HG03045 (cell line): Measurements from ENCODE around the gene EYS.
"Not testable (repeated sequence)": the region's sequence is repeated elsewhere in the genome, so short reads cannot be mapped to it uniquely, and the experiment has no call there.

Source experiments
- ATAC-seq: cut with Tn5 transposase; IDR thresholded peaks from one replicate; pipeline ENCODE4 v1.9.1; 2021; ENCODE audit warnings: mild to moderate bottlenecking, moderate library complexity; ENCODE audit not compliant: unreplicated experiment

Gene EYS

DNA sequence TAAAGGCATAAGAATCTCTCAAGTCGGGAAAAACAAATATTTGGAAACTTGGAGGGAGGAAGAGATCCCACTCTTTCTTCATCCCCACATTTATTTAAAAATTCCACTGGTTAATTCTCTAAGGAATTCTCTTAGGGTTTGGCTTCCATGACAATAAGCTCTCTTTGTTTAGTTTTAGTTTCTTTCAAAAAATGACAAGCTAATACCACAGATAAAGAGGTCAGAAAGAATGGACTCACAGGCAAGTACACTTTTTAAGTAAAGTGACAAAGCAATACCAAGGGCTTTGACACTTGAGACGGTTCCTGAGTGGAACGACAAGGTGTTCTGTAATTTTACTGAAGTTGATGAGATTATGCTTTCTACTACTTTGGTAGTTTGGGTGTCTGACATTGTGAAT lies 1199.4 kb downstream of the EYS start:
- no peak for ATAC-seq

DNA sequence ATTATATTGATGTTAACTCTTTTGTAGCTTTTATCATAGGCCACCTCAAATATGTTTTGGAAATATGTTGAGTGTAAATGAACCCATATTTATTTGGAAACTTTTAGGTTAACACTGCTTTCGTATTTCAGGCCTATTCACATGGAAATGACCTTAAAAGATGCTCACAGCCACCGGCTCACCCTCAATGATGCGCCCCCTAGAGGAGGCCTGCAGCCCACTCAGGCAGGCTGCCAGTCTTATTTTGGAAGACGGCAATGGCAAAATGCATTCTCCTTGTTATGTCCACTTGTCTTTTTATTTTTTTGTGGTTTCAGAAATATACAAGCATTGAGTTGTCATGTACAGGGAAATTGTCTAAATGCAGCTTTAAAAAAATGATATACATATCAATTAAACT lies 1201.7 kb downstream of the EYS start:
- no peak for ATAC-seq

DNA sequence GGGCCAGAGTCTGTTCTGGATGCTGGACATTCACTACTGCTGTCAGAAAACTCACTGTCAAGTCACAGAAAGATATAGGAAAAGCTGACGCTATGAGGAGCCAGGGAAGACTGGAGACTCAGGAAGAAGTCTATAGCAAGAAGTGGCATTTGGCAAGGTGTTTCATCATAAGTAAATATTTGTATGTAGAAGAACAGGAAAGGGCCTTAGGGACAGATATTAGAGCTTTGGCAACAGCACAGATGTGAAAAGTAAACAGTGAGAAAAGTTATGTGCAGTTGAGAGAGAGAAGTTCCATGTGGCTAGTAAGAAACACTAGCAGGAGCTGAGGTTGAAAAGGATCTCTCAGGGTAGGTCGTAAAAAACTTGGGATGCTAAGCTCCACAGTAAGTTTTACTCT lies 1202.5 kb downstream of the EYS start:
- ATAC-seq = no peak

DNA sequence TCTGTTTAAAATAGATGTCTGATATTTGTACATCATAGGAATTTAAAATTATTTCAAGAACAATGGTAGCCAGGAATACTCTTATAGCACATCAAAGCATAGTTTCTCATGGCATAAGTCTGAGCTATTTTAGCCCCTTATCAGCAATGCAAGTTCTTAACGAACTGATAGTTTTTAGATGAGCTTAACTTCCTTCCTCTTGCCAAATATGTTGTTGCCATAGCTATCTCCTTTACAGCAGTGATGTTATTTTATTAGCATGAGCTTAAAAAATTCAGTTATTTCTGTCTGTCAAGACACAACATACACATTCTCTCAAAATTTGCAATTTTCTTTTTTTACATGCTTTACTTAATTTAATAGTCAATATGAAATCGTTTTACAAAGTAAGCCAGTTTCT lies 1204.2 kb downstream of the EYS start:
- no peak for ATAC-seq

DNA sequence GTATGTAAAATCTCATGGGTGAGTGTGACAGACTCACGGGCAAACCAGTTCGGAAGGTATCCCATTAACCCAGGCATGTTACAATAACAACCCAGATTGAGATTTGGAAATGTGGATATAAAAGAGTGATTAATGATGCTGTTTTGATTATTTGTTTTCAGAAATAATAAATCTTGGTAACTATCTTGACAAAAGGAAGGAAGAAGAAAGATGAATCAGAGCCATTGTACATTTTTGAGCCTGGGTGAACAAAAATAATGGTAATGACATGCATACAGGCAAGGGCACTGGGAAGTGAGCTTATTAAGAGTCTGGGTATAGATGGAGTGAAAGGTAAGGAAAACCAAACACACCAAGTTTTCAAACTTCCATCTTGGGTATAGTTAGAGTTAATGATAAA lies 1209.4 kb downstream of the EYS start:
- no peak for ATAC-seq

DNA sequence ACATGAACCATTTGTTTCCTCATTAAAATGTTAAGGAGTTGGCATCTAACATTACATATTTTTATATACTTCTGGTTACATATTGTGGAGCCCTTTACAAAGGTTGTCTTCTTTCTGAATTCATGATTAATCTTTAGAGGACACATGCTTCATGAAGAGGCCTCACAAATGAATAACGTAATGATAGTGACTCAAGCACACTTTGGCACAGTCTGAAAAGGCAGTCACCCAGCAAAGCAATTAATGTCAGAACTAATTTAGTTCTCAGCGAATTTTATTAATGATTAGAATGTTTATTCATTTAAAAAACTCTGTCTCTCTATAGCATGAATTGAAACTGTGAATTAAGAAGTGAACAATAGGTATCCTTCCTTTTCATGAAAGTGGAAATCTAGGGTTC lies 1217.3 kb downstream of the EYS start:
- ATAC-seq = no peak

DNA sequence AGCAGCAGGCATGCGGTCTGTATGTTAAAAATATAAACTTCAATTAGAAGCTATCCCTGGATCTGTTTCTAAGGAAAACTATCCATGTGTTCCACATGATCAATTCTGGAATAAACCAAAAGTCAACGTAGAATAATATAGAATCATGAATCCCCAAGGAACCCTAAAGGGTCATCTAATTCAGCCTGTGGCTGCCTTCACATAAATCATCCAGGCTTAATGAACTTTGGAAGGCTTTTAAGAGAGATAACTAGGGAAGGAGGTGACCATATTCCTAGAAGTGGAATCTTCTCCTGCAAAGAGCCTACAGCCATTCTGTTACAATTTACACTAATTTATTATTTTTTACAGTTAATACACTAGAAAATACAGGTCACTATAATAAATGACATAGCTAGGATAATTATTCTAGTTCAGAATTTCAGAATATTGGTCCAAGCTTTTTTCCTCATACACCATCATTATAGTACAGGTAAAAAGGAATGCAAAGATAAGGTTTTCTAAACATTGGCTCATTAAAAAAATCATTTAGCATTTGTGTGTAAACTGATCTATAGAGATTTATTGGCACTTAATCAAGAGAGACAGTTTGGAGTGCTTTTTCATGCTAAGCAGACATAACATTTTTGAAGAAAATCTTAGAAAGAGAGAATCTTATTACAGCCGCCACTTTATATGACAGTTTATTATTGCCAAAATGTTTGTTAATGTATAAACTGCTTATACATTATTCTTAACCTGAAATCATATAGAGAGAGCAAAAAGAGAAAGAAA lies 1220.3 kb downstream of the EYS start:
- ATAC-seq = no peak

DNA sequence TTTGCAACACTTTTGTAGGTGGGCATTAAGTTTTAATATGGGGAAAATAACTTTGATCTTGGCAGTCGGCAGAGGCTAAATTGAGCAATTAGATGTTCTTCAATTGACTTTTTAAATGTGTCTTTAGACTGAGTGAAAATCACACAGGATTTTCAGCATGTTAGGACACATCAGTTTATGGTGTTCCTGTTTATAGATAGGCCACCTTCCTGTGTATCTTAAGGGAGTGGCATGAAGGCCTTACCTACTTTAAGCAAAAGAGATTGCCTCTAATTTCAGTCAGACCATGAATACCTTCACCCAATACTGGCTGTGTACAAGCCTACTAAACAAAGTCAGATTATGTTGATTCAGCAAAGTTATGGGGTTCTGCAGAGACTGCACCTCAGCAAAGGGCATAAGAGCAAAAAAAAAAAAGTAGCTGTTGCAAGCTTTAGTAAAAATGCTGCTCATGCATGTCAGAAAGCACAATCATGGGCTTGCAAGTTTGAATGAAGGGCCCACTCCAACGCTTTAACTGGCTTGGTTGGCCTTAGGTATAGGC lies 1223.0 kb downstream of the EYS start:
- no peak for ATAC-seq

DNA sequence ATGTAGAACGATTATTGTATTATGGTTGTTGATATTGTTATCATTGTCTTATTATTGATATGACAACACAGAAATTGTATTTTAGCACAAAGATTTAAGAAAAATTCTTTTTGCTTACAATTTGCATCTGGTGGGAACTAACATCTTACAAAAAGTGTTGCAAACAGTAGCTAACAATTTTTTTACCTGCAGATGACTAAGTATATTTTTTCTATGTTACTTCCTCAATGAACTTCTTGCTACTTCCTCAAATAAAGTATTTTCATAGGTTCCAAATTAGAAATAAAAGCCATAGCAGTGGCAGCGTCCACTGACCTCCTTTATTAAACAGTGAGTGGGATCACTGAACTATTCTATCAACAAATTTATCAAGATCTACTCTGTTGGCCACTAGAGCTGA lies 1224.4 kb downstream of the EYS start:
- ATAC-seq = no peak

DNA sequence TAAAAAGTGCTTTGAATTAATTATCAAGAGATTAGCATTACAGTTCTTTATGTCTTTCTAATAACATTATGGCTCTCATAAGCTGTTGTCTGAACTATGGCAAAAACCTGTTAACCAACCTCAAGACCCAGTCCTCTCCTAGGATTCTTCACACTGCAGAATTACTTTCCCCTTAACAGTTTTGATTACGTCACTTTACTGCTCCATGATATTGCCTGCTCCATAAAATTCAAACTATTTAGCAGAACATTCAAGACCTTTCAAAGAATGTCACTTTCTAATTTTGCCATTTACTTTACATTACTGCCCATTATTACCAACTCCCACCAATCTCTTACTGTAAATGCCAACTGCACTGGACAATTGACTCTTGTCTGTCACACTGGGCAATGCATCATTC lies 1227.9 kb downstream of the EYS start:
- no peak for ATAC-seq

DNA sequence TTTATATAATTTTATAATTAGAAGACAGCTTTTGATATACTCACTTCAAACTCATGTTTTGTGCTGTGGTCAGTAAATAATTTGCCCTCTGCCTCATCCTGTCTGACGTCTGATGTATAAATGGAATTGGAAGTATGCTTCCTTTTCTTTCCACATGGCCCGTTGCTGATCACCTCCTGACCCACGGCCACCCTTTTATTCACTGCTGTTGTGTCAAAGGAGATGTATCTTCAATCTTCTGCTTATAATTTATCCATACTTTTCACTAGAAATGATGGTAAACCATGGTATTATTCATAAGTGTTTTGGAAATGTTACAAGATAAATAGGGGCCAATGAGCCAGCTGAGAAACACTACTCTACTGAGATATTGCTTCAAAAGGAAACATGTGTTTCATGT lies 1229.6 kb downstream of the EYS start:
- no peak for ATAC-seq

DNA sequence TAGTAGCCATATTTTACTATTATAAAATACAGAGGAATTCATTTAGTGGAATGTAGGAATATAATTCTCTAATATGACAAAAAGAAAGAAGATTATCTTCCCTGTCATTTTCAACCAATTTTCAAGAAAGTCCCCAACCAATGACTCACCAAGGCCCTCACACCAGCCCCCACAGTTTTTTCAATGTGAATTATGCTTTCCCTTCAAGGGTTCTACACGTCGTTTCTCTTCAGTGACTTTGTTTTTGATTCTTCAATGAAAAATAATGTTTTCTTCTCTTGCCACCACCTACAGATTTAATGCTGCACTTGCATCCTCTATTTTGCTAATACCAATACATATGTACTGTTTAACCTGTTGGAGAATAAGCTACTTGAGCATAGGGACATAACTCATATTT lies 1230.1 kb downstream of the EYS start:
- ATAC-seq = no peak

DNA sequence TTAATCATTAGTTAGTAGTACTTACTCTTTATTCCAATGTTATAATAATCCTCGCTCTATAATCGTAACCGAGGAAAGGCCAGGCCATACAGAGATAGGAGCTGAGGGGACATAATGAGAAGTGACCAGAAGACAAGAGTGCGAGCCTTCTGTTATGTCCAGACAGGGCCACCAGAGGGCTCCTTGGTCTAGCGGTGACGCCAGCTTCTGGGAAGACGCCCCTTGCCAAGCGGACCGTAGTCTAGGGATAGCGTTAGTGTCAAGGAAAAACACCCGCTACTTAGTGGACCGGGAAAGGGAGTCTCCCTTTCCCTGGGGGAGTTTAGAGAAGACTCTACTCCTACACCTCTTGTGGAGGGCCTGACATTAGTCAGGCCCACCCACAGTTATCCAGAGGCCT lies 1237.6 kb downstream of the EYS start:
- ATAC-seq = not testable (repeated sequence)

DNA sequence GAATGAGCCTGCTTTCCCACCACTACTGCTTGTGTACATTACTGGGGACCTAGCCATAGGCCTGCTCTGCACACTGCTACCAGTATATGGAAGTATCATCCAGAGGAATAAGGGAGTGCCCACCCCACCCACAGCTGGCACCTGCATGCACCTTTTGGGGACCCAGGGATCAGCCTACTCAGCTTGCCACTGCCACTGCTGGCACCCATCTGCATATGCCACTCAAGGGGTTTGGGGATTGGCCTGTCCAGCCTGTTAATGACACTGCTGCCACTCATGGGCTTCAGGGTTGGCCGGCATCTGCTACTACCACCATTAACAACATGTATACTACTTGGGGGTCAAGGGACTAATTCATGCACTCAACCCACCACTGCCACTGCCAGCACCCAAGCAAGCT lies 1239.4 kb downstream of the EYS start:
- no peak for ATAC-seq

DNA sequence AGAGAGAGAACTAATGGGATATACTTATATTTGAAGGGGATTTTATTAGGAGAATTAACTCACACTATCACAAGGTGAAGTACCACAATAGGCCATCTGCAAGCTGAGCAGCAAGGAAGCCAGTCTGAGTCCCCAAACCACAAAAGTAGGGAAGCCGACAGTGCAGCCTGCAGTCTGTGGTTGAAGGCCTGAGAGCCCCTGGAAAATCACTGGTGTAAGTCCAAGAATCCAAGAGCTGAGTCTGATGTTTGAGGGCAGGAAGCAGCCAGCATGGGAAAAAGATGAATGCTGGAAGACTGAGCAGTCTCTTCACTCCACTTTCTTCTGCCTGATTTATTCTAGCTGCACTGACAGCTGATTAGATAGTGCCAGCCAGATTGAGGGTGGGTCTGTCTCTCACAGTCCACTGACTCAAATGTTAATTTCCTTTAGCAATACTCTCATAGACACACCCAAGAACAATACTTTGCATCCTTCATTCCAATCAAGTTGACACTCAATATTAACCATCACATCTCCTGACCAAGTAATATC lies 1247.5 kb downstream of the EYS start:
- no peak for ATAC-seq

DNA sequence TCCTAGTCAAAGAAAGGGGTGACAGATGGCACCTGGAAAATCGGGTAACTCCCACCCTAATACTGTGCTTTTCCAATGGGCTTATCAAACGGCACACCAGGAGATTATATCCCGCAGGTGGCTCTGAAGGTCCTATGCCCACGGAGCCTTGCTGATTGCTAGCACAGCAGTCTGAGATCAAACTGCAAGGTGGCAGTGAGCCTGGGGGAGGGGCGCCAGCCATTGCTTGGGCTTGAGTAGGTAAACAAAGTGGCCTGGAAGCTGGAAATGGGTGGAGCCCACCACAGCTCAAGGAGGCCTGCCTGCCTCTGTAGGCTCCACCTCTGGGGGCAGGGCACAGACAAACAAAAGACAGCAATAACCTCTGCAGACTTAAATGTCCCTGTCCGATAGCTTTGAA lies 1258.9 kb downstream of the EYS start:
- ATAC-seq = not testable (repeated sequence)

DNA sequence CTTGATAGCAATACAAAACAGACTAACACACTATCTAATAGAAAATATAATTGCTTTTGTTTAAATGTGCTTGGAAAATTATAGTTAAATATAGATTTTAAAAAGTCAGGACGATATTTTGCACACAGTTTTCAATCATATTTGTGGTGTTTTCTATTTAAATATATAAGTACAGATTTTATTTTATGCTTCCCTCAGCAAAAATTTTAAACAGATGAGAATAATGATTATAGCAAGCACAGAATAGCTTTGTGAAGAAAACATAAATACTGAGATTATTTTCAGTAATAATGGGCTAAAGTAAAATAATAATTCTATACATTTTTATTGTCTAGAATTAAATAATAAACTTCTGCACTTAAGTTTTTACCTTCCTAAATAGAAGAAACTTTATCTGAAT lies 1262.0 kb downstream of the EYS start:
- ATAC-seq = no peak

DNA sequence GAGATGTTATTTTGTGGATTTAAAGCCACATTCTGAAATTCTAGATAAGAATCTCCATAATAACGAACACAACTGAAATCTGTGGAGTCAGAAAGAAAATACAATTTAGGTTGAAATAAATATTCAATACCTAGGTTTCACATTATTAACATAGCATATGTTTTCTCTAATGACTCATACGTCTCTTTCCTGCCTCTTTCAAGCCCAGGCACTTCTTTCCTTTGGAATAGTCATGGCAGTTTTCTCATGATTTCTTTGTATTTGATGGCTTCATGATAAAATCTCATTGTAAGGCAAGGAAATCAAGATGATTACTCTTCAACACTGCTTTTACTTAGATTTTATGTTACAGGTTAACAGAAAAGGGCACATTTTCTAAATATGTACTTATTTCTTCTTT lies 1267.8 kb downstream of the EYS start:
- ATAC-seq = no peak

DNA sequence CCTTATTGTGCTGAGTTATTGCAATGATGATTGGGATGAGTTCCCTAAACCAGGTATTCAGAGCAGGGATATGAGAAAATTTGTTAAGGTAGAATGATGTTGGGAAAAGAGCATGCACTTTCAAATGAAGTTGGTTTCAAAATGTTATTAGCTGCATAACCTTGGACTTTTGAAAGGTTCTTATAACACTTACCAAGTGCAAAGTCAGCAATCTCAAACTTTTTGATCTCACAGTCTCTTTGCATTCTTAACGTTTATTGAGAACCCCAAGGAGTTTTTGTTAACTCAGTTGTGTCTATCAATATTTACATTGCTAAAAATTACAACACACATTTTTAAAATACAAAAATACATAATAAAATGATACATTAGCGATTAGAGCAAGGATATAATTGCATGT lies 1269.0 kb downstream of the EYS start:
- no peak for ATAC-seq

DNA sequence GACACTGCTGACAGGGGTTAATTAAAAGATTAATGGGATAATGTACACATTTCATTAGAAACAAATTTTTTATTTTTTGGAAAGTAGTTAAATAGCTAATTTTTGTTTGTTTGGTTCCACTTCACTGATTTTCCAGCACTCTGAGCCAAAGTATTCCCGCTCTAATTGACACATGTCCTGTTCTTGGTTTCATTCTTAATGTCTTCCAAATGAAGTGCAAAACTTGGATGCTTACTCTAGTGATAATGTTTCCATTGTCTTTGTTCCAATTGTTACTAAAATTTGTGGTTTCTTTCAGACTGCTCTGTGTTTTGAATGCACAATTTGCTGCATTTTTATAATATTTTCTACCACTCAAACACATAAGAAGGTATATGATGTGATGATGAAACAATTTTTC lies 1277.1 kb downstream of the EYS start:
- no peak for ATAC-seq

DNA sequence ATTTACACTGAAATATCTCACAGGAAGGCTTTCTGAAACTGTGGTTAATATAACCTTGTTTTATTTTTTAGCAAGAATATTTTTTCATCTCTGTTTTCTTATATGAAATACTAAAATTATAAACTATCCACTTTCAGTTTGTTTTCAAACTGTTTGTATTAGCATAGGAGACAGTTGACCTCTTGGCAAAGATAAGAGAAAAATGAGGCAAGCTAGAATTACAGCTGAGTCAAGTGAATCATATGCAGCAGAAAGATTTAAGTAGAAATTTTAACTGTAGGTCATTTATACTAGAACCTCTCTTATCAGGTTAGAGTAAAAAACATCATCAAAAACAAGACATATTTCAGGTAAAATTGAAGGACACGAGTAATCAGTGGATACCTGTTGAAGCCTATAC lies 1278.8 kb downstream of the EYS start:
- no peak for ATAC-seq

DNA sequence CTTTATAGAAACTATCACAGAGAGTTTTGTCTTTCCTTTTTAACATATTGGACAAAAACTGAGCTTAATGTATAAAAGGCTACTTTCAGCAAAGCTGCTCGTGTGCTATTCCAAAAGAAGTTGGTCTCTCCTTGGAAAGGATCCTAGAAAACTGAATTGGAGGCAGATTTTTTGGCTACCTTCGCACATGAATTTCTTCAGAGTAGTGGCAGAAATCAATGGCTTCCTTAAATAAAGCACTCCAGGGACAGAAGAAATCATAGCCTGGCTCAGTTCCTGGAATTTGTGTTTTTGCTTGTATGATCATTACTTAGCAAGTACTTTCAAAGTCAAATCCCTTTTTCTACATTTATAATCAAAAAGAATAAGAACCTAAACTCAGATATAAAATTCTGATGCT lies 1291.1 kb downstream of the EYS start:
- ATAC-seq = no peak

DNA sequence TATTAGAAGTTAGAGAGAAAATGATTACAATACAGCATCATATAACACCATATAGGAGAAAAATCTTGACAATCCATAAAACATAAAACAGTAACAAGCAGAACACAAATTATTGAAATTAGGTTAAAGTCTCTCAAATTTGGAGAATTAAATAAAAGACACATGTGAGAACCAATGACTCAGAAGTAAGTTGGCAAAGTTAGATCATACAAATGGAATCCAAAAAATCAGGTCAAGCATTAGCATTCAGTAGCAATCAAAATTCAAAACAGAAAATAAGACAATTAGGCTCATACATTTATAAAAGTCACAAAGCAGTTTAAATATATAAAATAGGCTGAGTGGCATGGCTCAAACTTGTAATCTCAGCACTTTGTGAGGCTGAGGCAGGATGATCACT lies 1295.8 kb downstream of the EYS start:
- ATAC-seq = no peak
